Measurements from ENCODE around the gene UBE2B.
"Not testable (repeated sequence)": the region's sequence is repeated elsewhere in the genome, so short reads cannot be mapped to it uniquely, and the experiment has no call there.

GRCh38 chr5:134382204-134382603, 10.8 kb downstream of the UBE2B start:
- TF ChIP-seq, protein P1, sequence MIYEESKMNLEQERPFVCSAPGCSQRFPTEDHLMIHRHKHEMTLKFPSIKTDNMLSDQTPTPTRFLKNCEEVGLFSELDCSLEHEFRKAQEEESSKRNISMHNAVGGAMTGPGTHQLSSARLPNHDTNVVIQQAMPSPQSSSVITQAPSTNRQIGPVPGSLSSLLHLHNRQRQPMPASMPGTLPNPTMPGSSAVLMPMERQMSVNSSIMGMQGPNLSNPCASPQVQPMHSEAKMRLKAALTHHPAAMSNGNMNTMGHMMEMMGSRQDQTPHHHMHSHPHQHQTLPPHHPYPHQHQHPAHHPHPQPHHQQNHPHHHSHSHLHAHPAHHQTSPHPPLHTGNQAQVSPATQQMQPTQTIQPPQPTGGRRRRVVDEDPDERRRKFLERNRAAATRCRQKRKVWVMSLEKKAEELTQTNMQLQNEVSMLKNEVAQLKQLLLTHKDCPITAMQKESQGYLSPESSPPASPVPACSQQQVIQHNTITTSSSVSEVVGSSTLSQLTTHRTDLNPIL (CRISPR knock-in tag; IDR thresholded peaks at IDR 0.05; ENCODE audit: low read depth), result not testable (repeated sequence)
- not testable (repeated sequence) for TF ChIP-seq RARB (CRISPR knock-in tag; IDR thresholded peaks at IDR 0.05); CSDC2 (CRISPR knock-in tag; IDR thresholded peaks at IDR 0.05); TOX (CRISPR knock-in tag; IDR thresholded peaks at IDR 0.05; ENCODE audit: borderline replicate concordance); ZNF565 (CRISPR knock-in tag; conservative IDR thresholded peaks at IDR 0.05; ENCODE audit: low read depth); ZNF70 (CRISPR knock-in tag; IDR thresholded peaks at IDR 0.05); ZFP30 (CRISPR knock-in tag; IDR thresholded peaks at IDR 0.05); GLIS3 (CRISPR knock-in tag; IDR thresholded peaks at IDR 0.05); SNAI2 (CRISPR knock-in tag; IDR thresholded peaks at IDR 0.05); ZFP3 (CRISPR knock-in tag; IDR thresholded peaks at IDR 0.05)
- TF ChIP-seq, protein P2, sequence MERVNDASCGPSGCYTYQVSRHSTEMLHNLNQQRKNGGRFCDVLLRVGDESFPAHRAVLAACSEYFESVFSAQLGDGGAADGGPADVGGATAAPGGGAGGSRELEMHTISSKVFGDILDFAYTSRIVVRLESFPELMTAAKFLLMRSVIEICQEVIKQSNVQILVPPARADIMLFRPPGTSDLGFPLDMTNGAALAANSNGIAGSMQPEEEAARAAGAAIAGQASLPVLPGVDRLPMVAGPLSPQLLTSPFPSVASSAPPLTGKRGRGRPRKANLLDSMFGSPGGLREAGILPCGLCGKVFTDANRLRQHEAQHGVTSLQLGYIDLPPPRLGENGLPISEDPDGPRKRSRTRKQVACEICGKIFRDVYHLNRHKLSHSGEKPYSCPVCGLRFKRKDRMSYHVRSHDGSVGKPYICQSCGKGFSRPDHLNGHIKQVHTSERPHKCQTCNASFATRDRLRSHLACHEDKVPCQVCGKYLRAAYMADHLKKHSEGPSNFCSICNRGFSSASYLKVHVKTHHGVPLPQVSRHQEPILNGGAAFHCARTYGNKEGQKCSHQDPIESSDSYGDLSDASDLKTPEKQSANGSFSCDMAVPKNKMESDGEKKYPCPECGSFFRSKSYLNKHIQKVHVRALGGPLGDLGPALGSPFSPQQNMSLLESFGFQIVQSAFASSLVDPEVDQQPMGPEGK (CRISPR knock-in tag; IDR thresholded peaks at IDR 0.05; ENCODE audit: borderline replicate concordance), result not testable (repeated sequence)
- TF ChIP-seq, protein P3, sequence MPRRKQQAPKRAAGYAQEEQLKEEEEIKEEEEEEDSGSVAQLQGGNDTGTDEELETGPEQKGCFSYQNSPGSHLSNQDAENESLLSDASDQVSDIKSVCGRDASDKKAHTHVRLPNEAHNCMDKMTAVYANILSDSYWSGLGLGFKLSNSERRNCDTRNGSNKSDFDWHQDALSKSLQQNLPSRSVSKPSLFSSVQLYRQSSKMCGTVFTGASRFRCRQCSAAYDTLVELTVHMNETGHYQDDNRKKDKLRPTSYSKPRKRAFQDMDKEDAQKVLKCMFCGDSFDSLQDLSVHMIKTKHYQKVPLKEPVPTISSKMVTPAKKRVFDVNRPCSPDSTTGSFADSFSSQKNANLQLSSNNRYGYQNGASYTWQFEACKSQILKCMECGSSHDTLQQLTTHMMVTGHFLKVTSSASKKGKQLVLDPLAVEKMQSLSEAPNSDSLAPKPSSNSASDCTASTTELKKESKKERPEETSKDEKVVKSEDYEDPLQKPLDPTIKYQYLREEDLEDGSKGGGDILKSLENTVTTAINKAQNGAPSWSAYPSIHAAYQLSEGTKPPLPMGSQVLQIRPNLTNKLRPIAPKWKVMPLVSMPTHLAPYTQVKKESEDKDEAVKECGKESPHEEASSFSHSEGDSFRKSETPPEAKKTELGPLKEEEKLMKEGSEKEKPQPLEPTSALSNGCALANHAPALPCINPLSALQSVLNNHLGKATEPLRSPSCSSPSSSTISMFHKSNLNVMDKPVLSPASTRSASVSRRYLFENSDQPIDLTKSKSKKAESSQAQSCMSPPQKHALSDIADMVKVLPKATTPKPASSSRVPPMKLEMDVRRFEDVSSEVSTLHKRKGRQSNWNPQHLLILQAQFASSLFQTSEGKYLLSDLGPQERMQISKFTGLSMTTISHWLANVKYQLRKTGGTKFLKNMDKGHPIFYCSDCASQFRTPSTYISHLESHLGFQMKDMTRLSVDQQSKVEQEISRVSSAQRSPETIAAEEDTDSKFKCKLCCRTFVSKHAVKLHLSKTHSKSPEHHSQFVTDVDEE (CRISPR knock-in tag; IDR thresholded peaks at IDR 0.05), result not testable (repeated sequence)
